Raji (cell line): ENCODE data around the gene CMKLR1.

Experiments
- POLR2A ChIP-seq: IDR thresholded peaks from 2 replicates; pipeline ENCODE4 v1.6.1; 2011; ENCODE audit warnings: low read depth, low read length, control low read depth; ENCODE audit not compliant: insufficient read depth

The CMKLR1 gene

GRCh38 chr12:108254517-108255251 is 84.4 kb downstream of the CMKLR1 start:
- no peak for TF ChIP-seq POLR2A

- TF ChIP-seq POLR2A = no peak
These were observed 85.1 kb downstream of the CMKLR1 start for GRCh38 chr12:108254030-108254429.

GRCh38 chr12:108253540-108253939 is 85.6 kb downstream of the CMKLR1 start:
- TF ChIP-seq POLR2A = no peak

- TF ChIP-seq POLR2A = no peak
These were observed 86.6 kb downstream of the CMKLR1 start for GRCh38 chr12:108252523-108252922.

- TF ChIP-seq POLR2A = no peak
These were observed 91.1 kb downstream of the CMKLR1 start for GRCh38 chr12:108248011-108248410.

GRCh38 chr12:108247130-108247529 is 92.0 kb downstream of the CMKLR1 start:
- no peak for TF ChIP-seq POLR2A

GRCh38 chr12:108241986-108242703 is 97.0 kb downstream of the CMKLR1 start:
- no peak for TF ChIP-seq POLR2A

GRCh38 chr12:108240928-108241327 is 98.2 kb downstream of the CMKLR1 start:
- no peak for TF ChIP-seq POLR2A

- TF ChIP-seq POLR2A = no peak
These were observed 98.9 kb downstream of the CMKLR1 start for GRCh38 chr12:108240027-108240785.

GRCh38 chr12:108239378-108239777 is 99.7 kb downstream of the CMKLR1 start:
- TF ChIP-seq POLR2A = no peak

- TF ChIP-seq POLR2A = no peak
These were observed 100.6 kb downstream of the CMKLR1 start for GRCh38 chr12:108238474-108238873.
